ENCODE results near the gene RYR3. TPM values are rescaled to one million over a fixed set of nuclear protein-coding genes. Genes with fewer than 3 reads are reported as not detected.

The RYR3 gene
- total and polyA plus RNA-seq, 10 of the 15 experiments (the other 5 are each of a cell fraction or from before 2014, with no cell fraction given): under 0.01 to 0.44 (median 0.16) TPM; not detected in 5

DNA sequence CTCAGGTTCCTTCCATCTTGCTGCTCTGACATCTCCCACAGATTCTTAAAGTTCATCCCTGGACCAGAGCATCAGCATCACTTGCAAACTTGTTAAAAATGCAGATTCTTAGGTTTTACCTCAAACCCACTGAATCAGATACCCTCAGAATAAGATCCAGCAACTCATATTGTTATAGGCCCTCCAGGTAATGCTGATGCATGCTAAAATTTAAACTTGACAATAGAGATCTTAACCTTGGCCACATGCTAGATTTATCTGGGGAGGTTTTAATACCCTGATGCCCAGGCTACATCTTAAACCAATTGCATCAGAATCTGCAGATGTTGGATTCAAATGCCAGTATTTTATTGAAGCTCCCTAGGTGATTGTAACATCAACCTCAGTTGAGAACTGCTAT lies 256.9 kb downstream of the RYR3 start (continued):
- TF ChIP-seq, protein P1, sequence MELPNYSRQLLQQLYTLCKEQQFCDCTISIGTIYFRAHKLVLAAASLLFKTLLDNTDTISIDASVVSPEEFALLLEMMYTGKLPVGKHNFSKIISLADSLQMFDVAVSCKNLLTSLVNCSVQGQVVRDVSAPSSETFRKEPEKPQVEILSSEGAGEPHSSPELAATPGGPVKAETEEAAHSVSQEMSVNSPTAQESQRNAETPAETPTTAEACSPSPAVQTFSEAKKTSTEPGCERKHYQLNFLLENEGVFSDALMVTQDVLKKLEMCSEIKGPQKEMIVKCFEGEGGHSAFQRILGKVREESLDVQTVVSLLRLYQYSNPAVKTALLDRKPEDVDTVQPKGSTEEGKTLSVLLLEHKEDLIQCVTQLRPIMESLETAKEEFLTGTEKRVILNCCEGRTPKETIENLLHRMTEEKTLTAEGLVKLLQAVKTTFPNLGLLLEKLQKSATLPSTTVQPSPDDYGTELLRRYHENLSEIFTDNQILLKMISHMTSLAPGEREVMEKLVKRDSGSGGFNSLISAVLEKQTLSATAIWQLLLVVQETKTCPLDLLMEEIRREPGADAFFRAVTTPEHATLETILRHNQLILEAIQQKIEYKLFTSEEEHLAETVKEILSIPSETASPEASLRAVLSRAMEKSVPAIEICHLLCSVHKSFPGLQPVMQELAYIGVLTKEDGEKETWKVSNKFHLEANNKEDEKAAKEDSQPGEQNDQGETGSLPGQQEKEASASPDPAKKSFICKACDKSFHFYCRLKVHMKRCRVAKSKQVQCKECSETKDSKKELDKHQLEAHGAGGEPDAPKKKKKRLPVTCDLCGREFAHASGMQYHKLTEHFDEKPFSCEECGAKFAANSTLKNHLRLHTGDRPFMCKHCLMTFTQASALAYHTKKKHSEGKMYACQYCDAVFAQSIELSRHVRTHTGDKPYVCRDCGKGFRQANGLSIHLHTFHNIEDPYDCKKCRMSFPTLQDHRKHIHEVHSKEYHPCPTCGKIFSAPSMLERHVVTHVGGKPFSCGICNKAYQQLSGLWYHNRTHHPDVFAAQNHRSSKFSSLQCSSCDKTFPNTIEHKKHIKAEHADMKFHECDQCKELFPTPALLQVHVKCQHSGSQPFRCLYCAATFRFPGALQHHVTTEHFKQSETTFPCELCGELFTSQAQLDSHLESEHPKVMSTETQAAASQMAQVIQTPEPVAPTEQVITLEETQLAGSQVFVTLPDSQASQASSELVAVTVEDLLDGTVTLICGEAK (IDR thresholded peaks at IDR 0.05; ENCODE audit: borderline replicate concordance): no peak
- no peak for TF ChIP-seq RAD51 (IDR thresholded peaks at IDR 0.05)
- no peak for TF ChIP-seq ZNF24 (IDR thresholded peaks at IDR 0.05)
- TF ChIP-seq MTA2 (IDR thresholded peaks at IDR 0.05; ENCODE audit: low read depth): no peak
- no peak for TF ChIP-seq STAT1 (conservative IDR thresholded peaks at IDR 0.05)

DNA sequence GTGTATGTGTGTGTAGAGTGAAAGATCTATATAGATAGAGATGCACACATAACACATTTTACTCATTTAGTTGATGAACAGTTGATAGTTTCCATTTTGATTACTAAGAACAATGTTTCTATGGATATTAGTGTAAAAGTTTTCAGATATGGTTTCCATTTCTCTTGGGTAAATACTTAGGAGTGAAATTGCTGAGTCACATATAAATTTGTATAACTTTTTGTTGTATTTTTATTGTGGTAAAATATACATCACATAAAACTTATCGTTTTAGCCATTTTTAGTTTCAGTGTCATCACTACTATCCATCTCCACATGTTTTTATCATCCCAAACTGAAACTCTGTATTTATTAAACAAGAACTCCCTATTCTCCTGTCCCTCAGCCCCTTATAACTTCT lies 258.3 kb downstream of the RYR3 start:
- BruUV-seq (replicated peaks): no TSS peak
- TF ChIP-seq RCOR1 (conservative IDR thresholded peaks at IDR 0.05; ENCODE audit: low read depth, low read length) (no peak), ZBED1 (IDR thresholded peaks at IDR 0.05; ENCODE audit: borderline replicate concordance) (no peak), ASH2L (IDR thresholded peaks at IDR 0.05; ENCODE audit: borderline replicate concordance, low read depth) (no peak), MYC (IDR thresholded peaks at IDR 0.05; ENCODE audit: insufficient read depth, insufficient read length, insufficient replicate concordance, low read length, severe bottlenecking) (no peak)
- TF ChIP-seq, protein P2, sequence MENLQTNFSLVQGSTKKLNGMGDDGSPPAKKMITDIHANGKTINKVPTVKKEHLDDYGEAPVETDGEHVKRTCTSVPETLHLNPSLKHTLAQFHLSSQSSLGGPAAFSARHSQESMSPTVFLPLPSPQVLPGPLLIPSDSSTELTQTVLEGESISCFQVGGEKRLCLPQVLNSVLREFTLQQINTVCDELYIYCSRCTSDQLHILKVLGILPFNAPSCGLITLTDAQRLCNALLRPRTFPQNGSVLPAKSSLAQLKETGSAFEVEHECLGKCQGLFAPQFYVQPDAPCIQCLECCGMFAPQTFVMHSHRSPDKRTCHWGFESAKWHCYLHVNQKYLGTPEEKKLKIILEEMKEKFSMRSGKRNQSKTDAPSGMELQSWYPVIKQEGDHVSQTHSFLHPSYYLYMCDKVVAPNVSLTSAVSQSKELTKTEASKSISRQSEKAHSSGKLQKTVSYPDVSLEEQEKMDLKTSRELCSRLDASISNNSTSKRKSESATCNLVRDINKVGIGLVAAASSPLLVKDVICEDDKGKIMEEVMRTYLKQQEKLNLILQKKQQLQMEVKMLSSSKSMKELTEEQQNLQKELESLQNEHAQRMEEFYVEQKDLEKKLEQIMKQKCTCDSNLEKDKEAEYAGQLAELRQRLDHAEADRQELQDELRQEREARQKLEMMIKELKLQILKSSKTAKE (IDR thresholded peaks at IDR 0.05; ENCODE audit: low read depth, poor library complexity, severe bottlenecking): no peak
- TF ChIP-seq, protein P3, sequence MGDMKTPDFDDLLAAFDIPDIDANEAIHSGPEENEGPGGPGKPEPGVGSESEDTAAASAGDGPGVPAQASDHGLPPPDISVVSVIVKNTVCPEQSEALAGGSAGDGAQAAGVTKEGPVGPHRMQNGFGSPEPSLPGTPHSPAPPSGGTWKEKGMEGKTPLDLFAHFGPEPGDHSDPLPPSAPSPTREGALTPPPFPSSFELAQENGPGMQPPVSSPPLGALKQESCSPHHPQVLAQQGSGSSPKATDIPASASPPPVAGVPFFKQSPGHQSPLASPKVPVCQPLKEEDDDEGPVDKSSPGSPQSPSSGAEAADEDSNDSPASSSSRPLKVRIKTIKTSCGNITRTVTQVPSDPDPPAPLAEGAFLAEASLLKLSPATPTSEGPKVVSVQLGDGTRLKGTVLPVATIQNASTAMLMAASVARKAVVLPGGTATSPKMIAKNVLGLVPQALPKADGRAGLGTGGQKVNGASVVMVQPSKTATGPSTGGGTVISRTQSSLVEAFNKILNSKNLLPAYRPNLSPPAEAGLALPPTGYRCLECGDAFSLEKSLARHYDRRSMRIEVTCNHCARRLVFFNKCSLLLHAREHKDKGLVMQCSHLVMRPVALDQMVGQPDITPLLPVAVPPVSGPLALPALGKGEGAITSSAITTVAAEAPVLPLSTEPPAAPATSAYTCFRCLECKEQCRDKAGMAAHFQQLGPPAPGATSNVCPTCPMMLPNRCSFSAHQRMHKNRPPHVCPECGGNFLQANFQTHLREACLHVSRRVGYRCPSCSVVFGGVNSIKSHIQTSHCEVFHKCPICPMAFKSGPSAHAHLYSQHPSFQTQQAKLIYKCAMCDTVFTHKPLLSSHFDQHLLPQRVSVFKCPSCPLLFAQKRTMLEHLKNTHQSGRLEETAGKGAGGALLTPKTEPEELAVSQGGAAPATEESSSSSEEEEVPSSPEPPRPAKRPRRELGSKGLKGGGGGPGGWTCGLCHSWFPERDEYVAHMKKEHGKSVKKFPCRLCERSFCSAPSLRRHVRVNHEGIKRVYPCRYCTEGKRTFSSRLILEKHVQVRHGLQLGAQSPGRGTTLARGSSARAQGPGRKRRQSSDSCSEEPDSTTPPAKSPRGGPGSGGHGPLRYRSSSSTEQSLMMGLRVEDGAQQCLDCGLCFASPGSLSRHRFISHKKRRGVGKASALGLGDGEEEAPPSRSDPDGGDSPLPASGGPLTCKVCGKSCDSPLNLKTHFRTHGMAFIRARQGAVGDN (IDR thresholded peaks at IDR 0.05): no peak
- TF ChIP-seq, protein P4, sequence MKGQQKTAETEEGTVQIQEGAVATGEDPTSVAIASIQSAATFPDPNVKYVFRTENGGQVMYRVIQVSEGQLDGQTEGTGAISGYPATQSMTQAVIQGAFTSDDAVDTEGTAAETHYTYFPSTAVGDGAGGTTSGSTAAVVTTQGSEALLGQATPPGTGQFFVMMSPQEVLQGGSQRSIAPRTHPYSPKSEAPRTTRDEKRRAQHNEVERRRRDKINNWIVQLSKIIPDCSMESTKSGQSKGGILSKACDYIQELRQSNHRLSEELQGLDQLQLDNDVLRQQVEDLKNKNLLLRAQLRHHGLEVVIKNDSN (IDR thresholded peaks at IDR 0.05; ENCODE audit: borderline replicate concordance, extremely low read length, insufficient read depth, low read depth, low read length): no peak
- no peak for ATAC-seq
- Histone ChIP-seq H3K9ac (ENCODE audit: control insufficient read depth, insufficient read depth, low read length) (no peak overlapping the region), H4K20me1 (ENCODE audit: control insufficient read depth, insufficient read depth) (no peaks in the 10 kb centered on the region), H3K27me3 (replicated peaks in 1 of 2; ENCODE audit: control insufficient read depth in 2 of 2, insufficient read depth in 2 of 2, low read length in 1 of 2) (no peaks in the 10 kb centered on the region), H2AFZ (ENCODE audit: control insufficient read depth, low read depth, low read length) (no peak overlapping the region), H3K4me1 (ENCODE audit: control insufficient read depth, insufficient read depth, low read length) (no peaks in the 10 kb centered on the region), H3K9me3 (replicated peaks; ENCODE audit: control insufficient read depth, insufficient read depth, low read length) (no peaks in the 10 kb centered on the region; the same call in 2 of the 3 replicates), H3K79me2 (ENCODE audit: control insufficient read depth, insufficient read depth, low read length) (no peaks in the 10 kb centered on the region), H3K4me2 (ENCODE audit: control insufficient read depth, insufficient read depth) (no peak overlapping the region), H3K4me3 (no peak overlapping the region), H3K27ac (ENCODE audit: control insufficient read depth, insufficient read depth) (no peak overlapping the region), H3K36me3 (ENCODE audit: control insufficient read depth in 2 of 2, insufficient read depth in 2 of 2, low read length in 1 of 2) (no peaks in the 10 kb centered on the region)
- in situ Hi-C loops (cut with MboI) (no loop called here), intact Hi-C loops (cut with micrococcal nuclease; ENCODE audit: unreplicated experiment) (no loop called here)
- ChIA-PET RAD21 (ENCODE audit: unreplicated experiment) (no interaction called here), POLR2A (no interaction called here), CTCF (no interaction called here), SMC1A (ENCODE audit: uncharacterized antibody, unreplicated experiment) (no interaction called here)
- WGBS (ENCODE audit: insufficient coverage, insufficient replicate concordance, low lambda C conversion rate, missing lambda C conversion rate): 0% methylated on average over 1 of the region's 1 CpG
- DNase-seq (ENCODE audit: low read depth, low spot score): no peak
- FAIRE-seq: no peak
